Activated T-cell treated with anti-CD3 and anti-CD28 coated beads, Interleukin-2, amount 50 U/mL, for 1 hour (primary cell): ENCODE data around the gene SCARB1.

ENCODE experiments used
- DNase-seq: peaks from one replicate; pipeline ENCODE4 v3.0.0-alpha.2; 2020

SCARB1 gene

DNA sequence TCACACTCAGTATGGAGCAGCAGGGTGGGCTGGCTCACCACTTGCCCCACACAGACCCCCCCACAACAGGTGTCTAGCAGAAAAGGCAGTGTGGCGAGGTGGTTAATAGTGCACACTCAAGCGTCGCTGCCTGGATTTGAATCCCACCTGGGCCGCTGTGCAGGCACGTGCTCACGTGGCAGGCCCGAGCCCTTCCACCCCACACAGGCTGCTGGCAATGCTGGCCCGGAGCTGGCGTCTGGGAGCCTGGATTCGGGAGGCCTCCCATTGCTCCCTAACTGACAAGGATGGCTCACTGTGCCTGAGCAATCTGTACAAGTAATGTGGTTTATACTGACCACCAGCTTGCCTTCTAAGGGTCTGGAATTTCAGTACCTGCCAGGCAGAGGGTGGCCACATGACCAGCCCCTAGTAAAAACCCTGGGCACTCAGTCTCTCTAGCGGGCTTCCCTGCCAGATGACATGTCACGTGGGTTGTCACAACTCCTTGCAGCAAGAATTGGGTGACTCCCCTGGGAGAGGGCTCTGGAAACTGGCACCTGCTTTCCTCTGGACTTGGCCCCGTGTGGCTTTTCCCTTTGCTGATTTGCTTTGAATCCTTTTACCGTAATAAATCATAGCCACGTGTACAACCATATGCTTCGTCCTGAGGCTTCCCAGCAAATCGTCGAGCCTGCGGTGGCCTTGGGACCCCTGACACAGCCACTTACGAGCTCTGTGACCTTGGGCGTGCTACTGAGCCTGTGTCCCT lies 72.8 kb downstream of the SCARB1 start:
- DNase-seq: no peak

DNA sequence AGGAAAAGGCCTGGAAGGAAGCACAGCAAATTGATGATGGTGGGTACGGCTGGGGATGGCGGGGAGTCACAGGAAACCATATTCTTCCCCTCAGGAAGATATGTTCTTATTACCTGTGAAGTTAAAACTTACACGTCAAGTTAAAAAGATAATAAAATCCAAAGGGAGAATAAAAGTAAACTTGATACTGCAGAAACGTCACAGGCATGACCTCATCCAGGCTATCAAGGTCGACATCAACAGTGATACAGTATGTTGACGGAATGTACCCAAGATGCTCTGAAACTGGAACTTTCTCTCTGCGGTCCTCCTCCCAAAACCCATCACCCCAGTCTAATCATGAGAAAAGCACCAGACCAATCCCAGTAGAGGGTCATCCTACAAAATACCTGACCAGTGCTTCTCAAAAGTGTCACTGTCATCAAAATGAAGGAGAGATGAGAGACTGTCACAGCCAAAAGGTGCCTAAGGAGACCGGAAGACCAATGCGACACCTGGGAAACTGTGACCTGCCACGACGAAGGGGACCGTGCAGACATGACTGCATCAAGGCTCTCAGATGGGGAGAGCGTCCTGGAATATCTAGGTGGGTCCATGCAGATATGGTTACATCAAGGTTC lies 74.6 kb downstream of the SCARB1 start:
- DNase-seq: no peak

DNA sequence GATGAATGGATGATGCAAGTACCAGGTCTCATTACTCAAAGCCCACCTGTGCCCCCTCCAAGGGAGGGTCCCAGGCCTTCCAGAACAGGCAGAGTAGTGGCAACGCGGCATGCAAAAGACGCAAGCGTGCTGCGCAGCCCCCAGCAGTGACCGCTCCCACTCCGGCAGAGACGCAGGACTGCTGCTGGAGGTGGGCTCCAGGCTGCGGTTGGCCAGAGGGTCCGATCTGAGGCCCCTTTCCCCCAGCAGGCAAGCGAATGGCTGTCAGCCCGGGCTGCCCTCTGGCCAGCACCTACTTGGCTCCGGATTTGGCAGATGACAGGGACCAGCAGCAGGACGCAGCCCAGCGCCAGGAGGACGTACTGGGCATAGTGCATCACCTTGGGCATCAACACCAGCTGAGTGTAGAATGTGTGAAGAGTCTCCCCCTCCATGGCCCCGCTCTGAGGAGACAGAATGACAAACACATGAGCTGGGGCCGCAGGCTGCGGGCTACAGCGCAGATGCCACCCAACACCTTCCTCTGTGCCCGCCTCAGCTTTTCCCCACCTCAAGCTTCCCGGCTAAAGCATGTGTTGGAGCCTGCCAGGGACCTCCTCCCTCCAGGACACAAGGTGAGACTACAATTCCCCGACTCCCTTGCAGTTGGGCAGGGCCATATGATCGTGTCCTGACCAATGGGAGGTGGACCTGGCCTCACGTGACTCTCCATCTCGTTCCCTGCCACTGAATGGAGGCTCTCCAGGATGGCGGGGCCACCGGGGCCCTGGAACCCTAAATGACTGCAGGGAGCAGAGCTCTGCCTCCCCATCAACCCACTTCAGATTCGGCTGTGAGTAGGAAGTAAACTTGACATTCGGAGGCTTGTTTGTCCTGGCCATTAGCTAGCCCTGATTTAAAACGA lies 77.4 kb downstream of the SCARB1 start:
- DNase-seq: no peak

DNA sequence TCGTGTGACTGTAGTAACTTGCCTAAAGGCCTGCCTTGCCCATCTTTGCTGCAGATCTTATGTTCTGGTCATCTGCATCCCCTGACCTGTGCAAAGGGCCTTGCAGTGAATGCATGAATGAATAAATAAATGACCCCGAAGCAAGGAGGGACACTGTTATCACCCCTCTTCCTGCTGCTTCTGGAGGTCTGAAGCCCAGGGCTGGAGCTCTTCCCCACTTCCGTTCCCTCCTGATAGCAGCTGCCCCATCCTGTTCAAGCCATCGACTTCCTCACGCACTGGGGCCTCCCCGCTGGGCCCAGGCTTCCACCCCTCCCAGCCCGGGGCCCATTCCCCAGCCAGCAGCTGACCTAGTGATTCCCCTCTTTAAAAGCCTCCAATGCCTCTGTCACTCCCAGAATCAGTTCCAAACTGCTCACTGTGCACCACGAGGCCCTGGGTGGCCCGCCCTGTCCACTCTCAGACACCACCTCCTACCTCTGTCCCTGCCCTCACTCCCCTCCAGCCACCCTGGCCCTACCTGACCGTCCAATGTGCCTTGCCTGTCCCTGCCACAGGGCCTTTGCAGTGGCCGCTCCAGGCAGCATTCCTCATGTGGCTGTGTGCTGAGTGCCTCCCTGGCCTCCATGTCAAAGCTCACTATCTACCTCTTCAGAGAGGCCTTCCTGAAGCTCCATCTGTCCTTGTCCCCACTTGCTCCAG lies 78.6 kb downstream of the SCARB1 start:
- DNase-seq: no peak

DNA sequence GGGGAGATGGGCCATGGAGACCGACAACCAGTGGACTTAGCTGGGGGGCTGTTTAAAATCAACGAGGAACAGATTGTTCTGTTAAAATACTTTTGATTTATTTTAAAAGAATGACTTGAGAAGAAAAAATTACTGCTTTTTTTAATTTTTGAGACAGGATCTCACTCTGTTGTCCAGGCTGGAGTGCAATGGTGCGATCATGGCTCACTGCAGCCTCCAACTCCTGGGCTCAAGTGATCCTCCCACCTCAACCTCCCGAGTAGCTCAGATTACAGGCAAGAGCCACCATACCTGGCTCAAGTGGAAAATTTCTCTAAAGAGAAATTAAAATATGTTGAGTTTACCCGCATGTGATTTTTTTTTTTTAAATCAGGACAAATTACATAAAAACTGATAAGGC lies 80.6 kb downstream of the SCARB1 start:
- DNase-seq: no peak

DNA sequence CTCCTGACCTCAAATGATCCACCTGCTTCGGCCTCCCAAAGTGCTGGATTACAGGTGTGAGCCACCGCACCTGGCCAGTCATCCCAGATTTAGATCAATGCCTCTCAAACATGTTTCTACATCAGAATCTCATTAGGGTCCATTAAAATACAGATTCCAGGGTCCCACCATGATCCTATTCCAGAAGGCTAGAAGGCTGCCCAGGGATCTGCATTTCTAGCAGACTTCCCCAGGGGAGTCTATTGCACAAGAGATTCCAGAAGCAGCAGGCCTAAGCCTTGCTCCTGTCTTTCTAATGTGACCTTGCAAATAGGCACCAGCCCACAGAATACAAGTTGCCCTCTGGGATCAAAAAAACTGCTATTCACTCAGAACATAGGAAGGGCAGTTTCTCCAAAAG lies 81.5 kb downstream of the SCARB1 start:
- no peak for DNase-seq

DNA sequence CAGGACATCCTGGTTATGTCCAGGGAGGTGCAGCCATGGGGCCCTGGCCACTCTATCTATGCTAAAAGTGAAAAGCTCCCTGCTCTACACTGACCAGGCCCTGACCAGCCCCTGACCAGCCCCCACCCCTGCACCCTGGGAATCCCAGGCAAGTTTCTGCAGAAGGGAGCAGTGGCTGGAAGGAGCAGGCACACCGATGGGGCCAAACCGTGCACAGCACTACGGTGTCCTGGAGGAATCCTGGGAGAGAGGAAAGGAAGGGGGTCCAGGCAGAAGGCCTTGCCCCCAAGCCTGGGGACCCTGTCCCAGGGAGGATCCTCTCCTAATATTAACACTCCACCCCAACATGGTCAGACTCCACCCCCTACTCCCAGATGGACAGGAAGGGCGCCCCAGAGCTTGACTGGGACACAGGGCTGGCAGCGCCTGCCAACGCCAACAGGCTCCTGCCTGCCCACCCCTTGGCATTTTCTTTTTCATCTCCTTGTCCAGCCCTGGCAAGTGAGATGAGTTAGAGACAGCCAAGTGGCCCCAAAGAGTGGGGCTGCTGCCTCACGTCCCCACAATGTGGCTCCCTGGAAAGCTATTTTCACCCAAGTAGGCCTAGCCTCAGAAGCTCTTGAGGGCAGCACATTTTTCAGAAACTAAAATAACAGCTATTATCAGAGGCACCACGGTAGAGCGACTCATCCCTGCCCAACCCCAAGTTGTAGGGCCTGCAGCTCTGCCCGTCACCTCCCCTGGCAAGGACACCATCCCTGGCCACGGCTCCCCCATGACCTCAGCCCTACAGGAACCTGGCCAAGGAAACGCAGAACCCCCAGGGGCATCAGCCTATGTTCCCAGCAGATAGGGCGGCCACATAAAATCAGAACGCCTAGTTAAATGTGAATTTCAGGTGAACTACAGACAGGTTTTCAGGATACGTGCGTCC lies 82.6 kb downstream of the SCARB1 start:
- no peak for DNase-seq

DNA sequence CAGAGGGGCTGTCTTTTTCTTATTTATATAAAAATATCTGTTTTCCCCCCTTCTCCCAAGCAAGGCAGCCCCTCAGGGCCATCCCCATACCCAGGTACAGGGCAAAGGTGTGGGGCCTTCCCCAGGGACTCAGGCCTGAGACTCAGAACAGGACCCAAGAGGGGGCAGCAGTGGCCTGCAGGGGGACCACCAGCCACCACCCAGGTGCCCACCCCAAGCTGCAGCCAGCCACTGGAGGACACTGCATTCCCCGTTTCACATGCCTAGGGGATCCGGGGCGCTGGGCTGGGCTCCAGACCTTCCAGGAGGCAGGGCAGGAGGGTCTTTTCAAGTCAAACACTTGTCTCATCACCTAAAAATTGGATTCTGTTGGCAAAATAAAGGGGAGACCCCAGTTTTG lies 83.3 kb downstream of the SCARB1 start:
- no peak for DNase-seq

DNA sequence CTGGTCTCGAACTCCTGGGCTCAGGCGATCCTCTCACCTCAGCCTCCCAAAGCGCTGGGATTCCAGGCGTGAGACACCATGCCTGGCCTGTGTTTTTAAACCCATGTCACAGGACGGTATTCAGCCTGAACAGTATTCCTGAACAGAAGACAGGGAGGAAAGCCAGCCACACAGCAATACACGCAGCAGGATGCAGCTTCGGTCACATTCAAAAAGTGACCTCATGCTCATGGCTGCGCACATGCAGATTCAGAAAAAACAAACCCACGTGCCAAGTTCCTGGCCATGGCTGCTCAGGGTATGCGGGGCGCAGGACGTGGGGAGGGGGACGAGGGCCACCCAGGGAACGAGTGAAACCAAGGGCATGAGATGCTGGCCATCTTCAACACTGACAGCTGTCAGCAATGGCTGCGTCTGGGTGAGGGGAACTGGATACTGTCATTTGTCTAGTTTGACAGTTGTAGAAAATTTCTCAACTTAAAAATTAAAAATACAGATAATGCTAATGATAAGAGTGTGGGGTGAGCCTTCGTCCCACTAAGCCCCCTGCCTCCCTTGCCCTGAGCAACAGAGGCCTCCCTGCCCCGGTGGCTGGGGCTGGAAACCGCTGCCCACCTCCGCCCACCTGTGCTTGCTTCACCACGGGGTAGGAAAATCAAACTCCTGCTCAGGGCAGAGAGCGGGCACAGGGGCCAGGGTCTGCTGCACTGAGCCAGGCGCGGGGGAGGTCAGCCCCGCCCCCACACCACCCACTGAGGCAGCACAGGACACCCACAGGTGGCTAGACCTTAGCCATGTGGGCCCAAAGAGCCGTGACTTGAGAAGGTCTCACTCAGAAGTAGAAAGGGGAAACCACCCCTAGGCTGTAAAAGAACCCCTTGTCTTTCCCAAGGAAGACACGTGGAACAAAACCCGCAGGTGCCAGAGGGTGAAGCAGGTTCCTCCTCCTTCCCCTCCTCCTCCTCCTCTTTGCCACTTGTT lies 84.2 kb downstream of the SCARB1 start:
- no peak for DNase-seq

DNA sequence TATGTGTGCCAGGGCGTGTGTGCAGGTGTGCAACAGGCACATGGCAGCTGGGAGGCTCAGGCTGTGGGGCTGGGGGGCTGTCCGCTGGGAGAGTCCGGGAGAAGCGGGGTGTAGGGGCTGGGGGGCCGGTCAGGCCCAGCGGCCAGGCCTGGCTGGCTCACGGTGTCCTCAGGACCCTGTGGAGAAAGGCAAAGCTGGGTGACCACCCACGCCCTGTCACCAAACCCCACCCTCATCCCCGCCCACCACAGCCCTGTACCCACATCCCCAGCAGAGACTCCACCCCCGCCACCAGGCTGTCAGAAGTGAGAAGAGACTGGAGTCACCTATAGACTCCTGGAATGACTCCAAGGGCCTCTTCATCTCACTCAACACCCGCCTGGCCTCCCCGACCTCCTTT lies 85.3 kb downstream of the SCARB1 start:
- DNase-seq: no peak

DNA sequence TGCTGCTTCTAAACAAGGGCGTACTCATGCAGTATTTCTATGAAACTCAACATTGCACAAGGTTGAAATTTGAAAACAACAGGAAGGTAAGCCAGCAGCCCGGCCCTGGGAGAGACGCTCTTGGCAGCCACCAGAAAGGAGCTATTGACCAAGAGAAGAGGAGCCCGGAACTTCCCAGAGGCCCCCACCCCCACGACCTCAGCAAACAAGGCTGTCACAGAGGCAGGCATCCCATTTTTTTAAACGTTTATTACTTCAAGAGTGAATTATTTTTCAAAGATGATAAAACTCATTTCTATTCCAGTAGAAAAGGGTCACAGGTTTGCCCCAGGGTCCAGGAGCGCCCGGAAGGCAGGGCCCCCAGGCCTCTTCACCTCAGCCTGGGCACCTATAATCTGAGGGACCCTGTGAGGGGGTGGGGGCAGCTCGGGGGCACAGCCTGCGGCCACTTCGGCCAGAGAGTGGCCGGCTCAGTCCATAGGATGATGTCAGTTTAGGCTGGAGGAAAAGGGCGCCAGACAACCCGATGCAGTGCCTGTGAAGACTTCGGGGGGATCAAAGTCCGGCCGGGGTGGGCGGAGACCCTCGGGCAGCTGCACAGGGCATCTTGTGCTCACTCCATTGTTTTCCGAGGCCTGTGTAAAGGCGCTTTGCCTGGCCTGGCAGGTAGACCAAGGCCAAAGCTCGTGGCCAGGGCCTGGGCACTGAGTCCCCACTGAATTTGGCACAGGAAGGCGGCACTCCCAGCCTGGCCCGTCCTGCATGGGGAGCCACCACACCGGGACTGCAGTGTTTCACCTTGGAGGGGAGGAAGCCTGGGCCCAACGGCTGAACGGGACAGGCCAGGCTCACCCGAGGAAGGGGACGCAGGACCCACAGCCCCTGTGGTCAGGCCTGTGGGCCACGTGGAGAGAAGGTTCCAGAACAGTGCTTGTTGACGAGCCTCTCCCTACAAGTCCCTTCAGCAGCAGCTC lies 86.0 kb downstream of the SCARB1 start:
- no peak for DNase-seq

DNA sequence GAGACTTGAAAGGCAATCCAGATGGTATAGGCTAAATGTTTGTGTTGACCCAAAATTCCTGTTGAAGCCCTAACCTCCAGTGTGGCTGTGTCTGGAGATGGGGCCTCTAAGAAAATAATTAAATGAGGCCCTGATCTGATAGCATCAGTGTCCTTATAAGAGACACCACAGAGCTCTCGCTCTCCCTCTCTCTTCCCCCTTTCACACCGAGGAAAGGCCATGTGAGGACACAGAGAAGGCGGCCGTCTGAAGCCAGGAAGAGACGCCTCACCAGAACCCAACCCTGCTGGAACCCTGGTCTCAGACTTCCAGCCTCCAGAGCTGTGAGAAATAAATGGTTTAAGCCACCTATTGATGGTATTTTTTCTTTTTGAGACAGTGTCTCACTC lies 87.5 kb downstream of the SCARB1 start:
- no peak for DNase-seq

DNA sequence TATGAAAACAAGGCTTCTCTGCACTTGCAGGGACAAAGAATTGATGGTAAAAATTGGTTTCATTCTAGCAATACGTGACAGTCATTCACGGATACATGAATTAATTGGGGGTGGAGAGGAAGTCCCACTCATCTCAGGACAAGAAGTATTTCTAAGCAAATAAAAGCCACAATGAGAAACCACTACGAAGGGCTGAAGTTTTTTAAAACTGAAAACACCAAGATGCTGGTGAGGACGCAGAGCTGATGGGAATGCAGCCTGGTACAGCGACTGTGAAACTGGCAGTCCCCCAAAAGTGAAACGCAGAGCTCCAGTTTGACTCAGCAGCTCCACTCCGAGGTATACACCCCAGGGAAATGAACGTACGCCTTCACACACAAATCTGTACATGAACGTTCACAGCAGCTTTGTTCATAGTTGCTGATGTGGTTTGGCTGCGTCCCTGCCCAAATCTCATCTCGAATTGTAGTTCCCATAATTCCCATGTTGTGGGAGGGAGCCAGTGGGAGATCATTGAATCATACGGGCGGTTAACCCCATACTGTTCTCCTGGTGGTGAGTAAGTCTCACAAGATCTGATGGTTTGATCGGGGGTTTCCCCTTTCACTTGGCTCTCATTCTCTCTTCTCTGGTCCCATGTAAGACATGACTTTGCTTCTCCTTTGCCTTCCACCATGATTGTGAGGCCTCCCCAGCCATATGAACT lies 89.0 kb downstream of the SCARB1 start:
- DNase-seq: peak; percentile 31

DNA sequence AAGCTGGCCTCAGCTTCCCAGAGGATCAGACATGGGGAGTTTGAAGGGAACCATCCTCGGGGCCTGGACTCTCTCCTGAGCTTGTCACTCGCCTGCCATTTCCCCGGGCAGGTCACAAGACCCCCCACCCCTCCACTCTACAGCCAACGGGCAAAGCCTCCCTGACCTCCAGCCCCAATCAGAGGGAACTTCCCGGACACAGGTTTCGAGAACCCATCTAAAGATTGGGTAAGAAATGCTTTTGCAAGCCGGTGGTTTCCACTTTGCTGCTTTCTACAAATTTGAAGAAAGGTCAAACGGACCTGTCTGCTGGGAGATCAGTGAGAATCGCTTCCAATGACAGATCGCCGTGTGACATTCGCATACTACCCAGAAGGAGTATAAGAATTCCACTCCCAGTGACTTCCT lies 89.6 kb downstream of the SCARB1 start:
- DNase-seq: no peak

DNA sequence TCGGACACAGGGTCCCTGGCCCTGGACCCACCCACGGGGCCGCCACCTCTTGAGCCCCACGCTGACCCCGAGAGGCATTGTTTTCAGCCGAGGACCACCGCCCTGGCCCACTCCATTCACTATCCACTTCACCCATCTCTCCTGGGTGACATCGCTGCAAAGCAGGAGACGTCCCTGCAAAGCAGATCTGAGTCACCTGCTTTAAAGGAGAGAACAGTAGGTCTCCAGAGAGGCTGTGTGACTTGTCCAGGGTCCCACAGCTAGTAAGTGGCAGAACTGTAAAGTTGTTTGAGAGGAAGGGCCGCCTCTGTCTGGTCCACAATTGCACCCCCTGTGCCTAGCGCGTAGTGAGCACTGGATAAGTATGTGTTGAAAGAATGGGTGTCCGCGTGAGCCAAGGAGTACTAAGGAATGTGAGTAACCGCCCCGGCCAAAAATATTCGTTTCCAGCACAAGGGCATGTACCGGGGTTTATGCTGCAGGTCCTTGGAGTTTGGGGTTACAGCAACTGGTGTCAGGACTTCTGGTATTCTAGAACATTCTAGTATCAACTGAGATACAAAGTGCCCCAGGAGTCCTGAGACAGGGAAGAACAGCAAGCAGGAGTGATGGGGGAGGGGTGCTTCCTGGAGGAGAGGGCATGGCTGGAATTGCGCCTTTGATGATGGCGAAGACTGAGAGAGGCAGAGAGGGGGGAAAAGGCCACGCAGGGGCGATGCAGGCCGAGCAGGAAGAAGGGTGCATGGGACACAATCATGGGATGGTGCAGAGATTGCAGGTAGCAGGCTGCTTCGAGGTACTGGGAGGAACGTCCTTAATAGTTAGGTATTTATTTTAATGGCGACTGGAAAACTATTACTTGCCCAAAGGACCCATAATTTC lies 91.1 kb downstream of the SCARB1 start:
- no peak for DNase-seq

DNA sequence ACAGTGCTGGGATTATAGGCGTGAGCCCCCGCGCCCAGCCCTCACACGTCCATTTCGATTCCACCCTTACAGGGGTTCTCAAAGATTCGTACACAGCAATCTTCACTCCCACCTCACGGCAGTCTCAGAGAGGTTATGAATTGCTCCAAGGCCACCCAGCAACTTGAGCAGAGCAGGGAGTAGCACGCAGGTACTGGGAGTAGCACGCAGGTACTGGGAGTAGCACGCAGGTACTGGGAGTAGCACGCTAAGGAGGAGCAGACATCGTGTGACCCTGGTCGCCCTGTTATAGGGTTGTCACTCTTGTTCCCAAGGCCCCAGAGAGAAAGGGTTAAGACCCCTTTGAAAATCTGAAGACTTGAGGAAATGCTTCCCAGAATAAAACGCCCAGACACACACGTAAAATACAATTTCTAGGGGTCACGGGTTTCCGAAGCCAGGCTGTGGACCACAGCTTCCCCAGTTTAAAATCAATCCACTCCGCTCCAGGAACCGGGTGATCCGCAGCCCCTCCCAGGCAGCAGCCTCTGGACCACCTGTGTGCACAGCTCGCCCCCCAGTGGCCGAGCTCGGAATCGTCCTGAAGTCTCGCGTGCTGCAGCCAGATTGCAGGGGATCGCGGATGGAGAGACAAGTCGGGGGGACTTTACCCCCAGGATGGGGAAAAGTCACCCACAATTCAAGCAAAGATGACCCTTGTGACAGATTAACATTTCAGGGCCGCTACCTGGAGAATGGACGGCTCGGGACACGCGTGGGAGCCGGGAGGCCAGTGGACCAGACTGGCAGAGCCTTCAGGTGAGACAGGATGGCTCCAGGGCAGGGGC lies 92.0 kb downstream of the SCARB1 start:
- DNase-seq: peak; percentile 85

DNA sequence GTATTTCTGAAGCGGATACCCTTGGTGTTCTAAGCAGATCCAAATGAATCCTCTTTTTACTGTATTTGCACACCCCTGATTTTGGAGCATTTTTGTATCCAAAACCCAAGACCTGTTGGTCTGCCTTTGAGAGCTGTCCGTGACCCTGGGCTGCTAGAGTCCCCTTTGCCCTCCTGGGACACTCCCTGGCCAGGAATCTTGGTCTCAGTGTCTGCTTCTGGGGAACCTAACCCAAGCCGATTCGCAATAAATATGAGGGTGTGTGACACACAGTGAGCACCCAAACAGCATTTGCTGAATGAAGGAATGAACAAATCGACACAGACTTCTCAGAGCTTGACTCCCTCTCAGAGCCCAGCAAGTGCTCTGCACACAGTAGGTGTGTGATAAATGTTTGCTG lies 92.9 kb downstream of the SCARB1 start:
- no peak for DNase-seq
